Fibroblast of lung (primary cell): Measurements from ENCODE around the gene SH2D4B. TPM values are rescaled to one million over a fixed set of nuclear protein-coding genes. Genes with fewer than 3 reads are reported as not detected.

Experiments
- DNase-seq, 2 donors: peaks; one replicate each; pipeline versions ENCODE4 v3.0.0 to v3.0.0-alpha.2; 2010; ENCODE audit warnings: low read depth in 2 of 2
- H2AFZ ChIP-seq: 2 replicates; pipeline ENCODE4 v1.5.1; 2012; ENCODE audit warnings: low read length, control low read depth, inconsistent platforms
- H3K27ac ChIP-seq: 2 replicates; pipeline ENCODE4 v1.5.1; 2011; ENCODE audit warnings: low read length, control low read depth; ENCODE audit not compliant: insufficient read depth
- H3K27me3 ChIP-seq: 2 replicates; pipeline ENCODE4 v1.5.1; 2011; ENCODE audit warnings: mild to moderate bottlenecking, low read length; ENCODE audit not compliant: control insufficient read depth, insufficient read depth
- H3K36me3 ChIP-seq: 2 replicates; pipeline ENCODE4 v1.5.1; 2011; ENCODE audit warnings: low read length; ENCODE audit not compliant: control insufficient read depth, insufficient read depth
- H3K4me1 ChIP-seq: 2 replicates; pipeline ENCODE4 v1.5.1; 2011; ENCODE audit warnings: low read length; ENCODE audit not compliant: control insufficient read depth, insufficient read depth; ENCODE audit errors: extremely low read depth
- H3K4me2 ChIP-seq: 2 replicates; pipeline ENCODE4 v1.5.1; 2011; ENCODE audit warnings: low read length, control low read depth; ENCODE audit not compliant: insufficient read depth; ENCODE audit errors: extremely low read depth
- H3K4me3 ChIP-seq, 4 experiments: fragments of 200-600 bp in 1 of 4; sonication (generic) in 1 of 4; replicated peaks in 1 of 4; 2 replicates each; pipeline ENCODE4 v1.5.1; 2011 to 2016; ENCODE audit warnings: low read length in 4 of 4, low read depth in 3 of 4, mild to moderate bottlenecking in 3 of 4, control low read depth in 2 of 4, inconsistent platforms in 1 of 4, mixed read lengths in 1 of 4; ENCODE audit not compliant: insufficient read depth in 1 of 4; ENCODE audit errors: control extremely low read depth in 1 of 4
- H3K79me2 ChIP-seq: 2 replicates; pipeline ENCODE4 v1.5.1; 2012; ENCODE audit warnings: mild to moderate bottlenecking, low read length, inconsistent platforms; ENCODE audit not compliant: control insufficient read depth, insufficient read depth
- H3K9ac ChIP-seq: 2 replicates; pipeline ENCODE4 v1.5.1; 2011; ENCODE audit warnings: mild to moderate bottlenecking, low read length, control low read depth; ENCODE audit not compliant: insufficient read depth
- H3K9me3 ChIP-seq: 2 replicates; pipeline ENCODE4 v1.5.1; 2012; ENCODE audit warnings: low read depth, low read length; ENCODE audit not compliant: control insufficient read depth, insufficient read depth
- H4K20me1 ChIP-seq: 2 replicates; pipeline ENCODE4 v1.5.1; 2011; ENCODE audit warnings: low read length; ENCODE audit not compliant: control insufficient read depth, insufficient read depth; ENCODE audit errors: extremely low read depth
- EZH2 ChIP-seq: IDR thresholded peaks from 2 replicates; pipeline ENCODE4 v1.5.1; 2012; ENCODE audit warnings: low read length, control low read depth, mild to moderate bottlenecking; ENCODE audit errors: missing control alignments
- polyA plus RNA-seq, 2 donors: library from polyadenylated mRNA; depleted of rRNA in 1 of 2; stranded (reverse) in 1 of 2; unstranded in 1 of 2; fragments of >200 nt; gene quantifications; 2 replicates each; pipeline ENCODE4 v1.2.1, GENCODE V29; 2011 to 2012; ENCODE audit warnings: missing spikeins in 1 of 2
- total RNA-seq: library from RNA; depleted of rRNA; stranded (reverse); fragments of >200 nt; gene quantifications from 2 replicates; pipeline ENCODE4 v1.2.1, GENCODE V29; 2014
- TF ChIP-seq, protein P1 (sequence below), 2 donors: IDR thresholded peaks in 1 of 2; conservative IDR thresholded peaks in 1 of 2; 1 replicate in 1 of 2; 2 replicates in 1 of 2; pipeline ENCODE4 v1.5.1; 2011 to 2012; ENCODE audit warnings: low read length in 2 of 2, control low read depth in 1 of 2, inconsistent platforms in 1 of 2, low read depth in 1 of 2, mild to moderate bottlenecking in 1 of 2

Gene SH2D4B
- total and polyA plus RNA-seq, 2 donors (not counting 1 experiment from before 2014, with no cell fraction given) = not detected

DNA sequence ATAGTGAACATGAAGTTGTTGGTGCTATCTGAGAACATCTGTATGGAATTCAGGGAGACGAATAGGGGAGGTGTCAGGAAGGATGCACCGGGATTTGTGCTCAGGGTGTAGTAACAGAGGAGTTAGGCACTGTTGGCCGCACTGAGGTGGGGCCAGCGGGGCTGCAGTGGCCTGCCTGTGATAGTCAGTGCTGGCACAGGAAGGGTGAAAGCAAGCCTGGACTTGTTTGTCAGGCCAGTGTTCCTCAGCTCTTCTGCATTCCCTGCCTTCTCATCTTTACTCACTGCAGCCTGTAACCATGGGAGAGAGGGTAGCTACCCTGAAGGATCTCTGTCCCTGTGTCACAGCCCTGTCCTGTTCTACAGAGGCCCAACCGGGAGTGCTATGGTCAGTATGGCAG lies 81.3 kb downstream of the SH2D4B start:
- Histone ChIP-seq H3K9me3 (no peaks in the 10 kb centered on the region), H3K4me2 (no peak overlapping the region), H2AFZ (no peak overlapping the region), H3K27ac (no peak overlapping the region), H3K36me3 (no peaks in the 10 kb centered on the region), H3K4me1 (no peaks in the 10 kb centered on the region), H3K27me3 (no peaks in the 10 kb centered on the region), H3K79me2 (no peaks in the 10 kb centered on the region), H3K9ac (no peak overlapping the region), H4K20me1 (no peaks in the 10 kb centered on the region), H3K4me3 (no peak overlapping the region)
- TF ChIP-seq, protein P1, sequence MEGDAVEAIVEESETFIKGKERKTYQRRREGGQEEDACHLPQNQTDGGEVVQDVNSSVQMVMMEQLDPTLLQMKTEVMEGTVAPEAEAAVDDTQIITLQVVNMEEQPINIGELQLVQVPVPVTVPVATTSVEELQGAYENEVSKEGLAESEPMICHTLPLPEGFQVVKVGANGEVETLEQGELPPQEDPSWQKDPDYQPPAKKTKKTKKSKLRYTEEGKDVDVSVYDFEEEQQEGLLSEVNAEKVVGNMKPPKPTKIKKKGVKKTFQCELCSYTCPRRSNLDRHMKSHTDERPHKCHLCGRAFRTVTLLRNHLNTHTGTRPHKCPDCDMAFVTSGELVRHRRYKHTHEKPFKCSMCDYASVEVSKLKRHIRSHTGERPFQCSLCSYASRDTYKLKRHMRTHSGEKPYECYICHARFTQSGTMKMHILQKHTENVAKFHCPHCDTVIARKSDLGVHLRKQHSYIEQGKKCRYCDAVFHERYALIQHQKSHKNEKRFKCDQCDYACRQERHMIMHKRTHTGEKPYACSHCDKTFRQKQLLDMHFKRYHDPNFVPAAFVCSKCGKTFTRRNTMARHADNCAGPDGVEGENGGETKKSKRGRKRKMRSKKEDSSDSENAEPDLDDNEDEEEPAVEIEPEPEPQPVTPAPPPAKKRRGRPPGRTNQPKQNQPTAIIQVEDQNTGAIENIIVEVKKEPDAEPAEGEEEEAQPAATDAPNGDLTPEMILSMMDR (conservative IDR thresholded peaks at IDR 0.05 in 1 of 2, IDR thresholded peaks at IDR 0.05 in 1 of 2; ENCODE audit: low read depth in 1 of 2, low read length in 2 of 2) = no peak
- TF ChIP-seq EZH2 = no peak
- DNase-seq = no peak

DNA sequence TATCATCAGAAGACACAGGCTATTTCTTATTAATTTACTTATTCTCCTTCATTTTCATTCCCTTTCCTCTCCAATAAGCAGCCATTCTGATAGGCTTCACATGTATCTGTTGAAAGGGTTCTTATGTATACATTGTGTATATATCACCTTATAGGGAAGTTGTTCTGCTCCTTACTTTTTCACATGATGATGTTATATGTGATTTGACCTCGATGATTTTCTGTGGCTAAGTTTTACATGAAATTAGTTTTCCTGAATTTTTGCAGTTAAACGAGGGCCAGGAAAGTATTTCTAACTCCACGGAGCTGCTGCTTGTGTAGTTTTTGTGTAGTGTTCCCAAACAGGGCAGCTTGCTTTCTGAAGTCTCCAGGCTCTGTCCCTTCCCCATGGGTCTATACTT lies 84.5 kb downstream of the SH2D4B start:
- no peaks in the 10 kb centered on the region for H4K20me1 ChIP-seq
- no peak overlapping the region for H3K4me2 ChIP-seq
- H2AFZ ChIP-seq = no peak overlapping the region
- H3K9me3 ChIP-seq = no peaks in the 10 kb centered on the region
- DNase-seq = no peak
- no peaks in the 10 kb centered on the region for H3K4me1 ChIP-seq
- no peak overlapping the region for H3K9ac ChIP-seq
- no peaks in the 10 kb centered on the region for H3K36me3 ChIP-seq
- H3K79me2 ChIP-seq = no peaks in the 10 kb centered on the region
- no peak overlapping the region for H3K27ac ChIP-seq
- no peak overlapping the region for H3K4me3 ChIP-seq
- no peaks in the 10 kb centered on the region for H3K27me3 ChIP-seq
- TF ChIP-seq, protein P1 (conservative IDR thresholded peaks at IDR 0.05 in 1 of 2, IDR thresholded peaks at IDR 0.05 in 1 of 2; ENCODE audit: low read depth in 1 of 2, low read length in 2 of 2) = no peak

DNA sequence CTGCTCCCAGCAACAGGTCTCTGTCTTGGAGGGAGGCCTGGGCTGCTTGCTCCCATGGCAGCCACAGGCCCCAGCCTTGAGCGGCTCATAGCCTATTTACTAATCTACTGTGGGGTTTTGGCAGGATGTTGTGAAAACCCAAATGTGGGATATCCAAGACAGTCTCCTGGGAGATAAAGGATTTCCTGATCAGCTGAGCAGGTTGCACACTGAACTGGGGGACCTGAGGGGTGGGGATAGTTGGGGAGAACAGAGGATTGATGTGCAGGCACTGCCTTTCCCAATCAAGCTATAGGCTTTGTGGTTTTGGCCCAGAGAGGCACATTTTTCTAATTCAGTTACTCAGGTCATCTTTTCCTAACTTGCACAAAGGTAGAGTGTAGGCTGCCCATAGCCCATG lies 92.6 kb downstream of the SH2D4B start:
- Histone ChIP-seq H3K36me3 (no peaks in the 10 kb centered on the region), H3K79me2 (no peaks in the 10 kb centered on the region), H2AFZ (no peak overlapping the region), H3K9me3 (no peaks in the 10 kb centered on the region), H3K27ac (no peak overlapping the region), H4K20me1 (no peaks in the 10 kb centered on the region), H3K4me3 (no peak overlapping the region), H3K4me1 (no peaks in the 10 kb centered on the region), H3K4me2 (no peak overlapping the region), H3K27me3 (no peaks in the 10 kb centered on the region), H3K9ac (no peak overlapping the region)
- TF ChIP-seq, protein P1 (conservative IDR thresholded peaks at IDR 0.05 in 1 of 2, IDR thresholded peaks at IDR 0.05 in 1 of 2; ENCODE audit: low read depth in 1 of 2, low read length in 2 of 2) = no peak
- TF ChIP-seq EZH2 = no peak
- DNase-seq = no peak
